A204.1 (cell line): ENCODE data around the gene CANT1.
"Not testable (repeated sequence)": the region's sequence is repeated elsewhere in the genome, so short reads cannot be mapped to it uniquely, and the experiment has no call there.

Experiments used
- FAIRE-seq: peaks from 2 replicates; lab custom pipeline; 2012; peaks lifted over from hg19 to GRCh38; lab: Jason Lieb, UNC

The CANT1 gene

DNA sequence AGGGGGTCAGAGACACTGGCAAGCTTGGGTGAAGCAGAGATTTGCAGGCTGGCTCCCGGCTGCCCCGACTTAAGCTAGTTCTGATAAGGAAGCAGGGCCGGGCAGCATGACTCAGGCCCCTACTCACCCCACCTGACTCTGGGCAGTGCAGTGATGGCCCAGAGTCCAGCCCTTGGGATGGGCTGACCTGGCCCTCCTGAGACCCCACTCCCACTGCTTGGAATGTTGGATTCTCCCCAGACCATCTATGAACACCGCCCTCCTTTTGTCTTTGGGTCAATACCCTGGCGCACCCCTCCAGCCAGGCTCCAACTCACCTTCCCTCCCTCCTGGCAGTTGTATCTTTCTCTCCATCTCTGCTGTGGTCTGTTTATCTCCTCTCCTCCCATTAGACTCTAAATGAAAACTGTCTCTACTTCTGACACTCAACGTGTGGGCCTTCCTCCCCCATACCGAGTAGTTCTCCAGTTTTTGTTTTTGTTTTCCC, 50.9 kb downstream of the CANT1 start:
- FAIRE-seq: no peak

DNA sequence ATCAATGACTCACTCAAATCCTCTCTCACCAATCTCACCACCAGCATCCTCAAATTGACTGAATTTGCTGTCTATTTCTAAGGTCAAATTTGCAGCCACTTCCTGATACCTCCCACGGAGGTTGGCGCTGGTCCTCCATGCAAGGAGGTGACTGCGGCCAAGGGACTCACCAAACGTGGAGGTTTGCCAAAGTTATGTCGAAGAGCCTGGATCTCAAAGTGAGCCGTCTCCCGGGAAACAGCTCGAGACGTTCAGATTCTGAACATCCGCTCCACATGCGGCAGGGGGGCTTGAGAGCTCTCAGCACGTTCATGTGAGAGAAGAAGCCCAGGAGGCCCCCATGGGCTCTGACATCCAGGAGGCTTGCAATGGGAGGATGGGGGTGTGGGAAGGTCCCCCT, 52.4 kb downstream of the CANT1 start:
- FAIRE-seq: no peak

DNA sequence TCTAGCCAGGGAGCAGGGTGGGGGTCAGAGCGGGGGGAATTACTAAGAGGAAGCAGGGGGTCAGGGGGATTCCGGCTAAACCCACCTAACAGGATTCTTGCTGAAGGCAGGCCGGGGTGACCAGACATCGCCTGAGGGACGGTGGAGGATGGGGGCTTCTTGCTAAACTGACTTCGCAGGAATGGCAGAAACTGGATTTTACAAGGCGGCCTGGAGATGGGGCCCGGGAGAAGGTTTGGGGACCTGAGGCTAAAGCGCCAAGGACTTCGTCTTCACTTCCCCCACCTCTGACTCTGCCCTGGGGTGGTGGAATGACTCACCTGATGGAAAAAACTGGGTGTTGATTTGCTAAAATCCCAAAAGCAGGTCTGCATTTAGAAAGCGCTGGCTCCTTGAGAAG, 53.3 kb downstream of the CANT1 start:
- no peak for FAIRE-seq

DNA sequence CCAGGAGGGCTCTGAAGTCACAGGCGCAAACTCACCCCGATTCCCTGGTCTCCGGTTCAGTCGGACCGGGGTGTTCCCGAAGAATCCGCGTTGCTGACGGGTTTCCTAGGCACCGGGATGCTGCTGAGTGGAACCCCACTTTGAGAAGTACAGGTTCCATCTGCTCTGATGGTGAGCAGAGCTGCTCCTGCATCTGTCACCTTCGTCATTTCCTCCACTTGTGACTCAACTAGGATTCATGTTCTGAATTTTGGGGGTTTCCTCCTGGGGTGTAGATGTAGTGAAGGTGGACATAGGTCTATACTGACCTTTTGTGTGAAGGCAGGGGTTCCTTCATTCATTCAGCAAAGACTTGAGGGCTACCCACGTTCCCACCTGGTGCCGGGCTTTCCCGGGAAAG, 54.9 kb downstream of the CANT1 start:
- FAIRE-seq: no peak

DNA sequence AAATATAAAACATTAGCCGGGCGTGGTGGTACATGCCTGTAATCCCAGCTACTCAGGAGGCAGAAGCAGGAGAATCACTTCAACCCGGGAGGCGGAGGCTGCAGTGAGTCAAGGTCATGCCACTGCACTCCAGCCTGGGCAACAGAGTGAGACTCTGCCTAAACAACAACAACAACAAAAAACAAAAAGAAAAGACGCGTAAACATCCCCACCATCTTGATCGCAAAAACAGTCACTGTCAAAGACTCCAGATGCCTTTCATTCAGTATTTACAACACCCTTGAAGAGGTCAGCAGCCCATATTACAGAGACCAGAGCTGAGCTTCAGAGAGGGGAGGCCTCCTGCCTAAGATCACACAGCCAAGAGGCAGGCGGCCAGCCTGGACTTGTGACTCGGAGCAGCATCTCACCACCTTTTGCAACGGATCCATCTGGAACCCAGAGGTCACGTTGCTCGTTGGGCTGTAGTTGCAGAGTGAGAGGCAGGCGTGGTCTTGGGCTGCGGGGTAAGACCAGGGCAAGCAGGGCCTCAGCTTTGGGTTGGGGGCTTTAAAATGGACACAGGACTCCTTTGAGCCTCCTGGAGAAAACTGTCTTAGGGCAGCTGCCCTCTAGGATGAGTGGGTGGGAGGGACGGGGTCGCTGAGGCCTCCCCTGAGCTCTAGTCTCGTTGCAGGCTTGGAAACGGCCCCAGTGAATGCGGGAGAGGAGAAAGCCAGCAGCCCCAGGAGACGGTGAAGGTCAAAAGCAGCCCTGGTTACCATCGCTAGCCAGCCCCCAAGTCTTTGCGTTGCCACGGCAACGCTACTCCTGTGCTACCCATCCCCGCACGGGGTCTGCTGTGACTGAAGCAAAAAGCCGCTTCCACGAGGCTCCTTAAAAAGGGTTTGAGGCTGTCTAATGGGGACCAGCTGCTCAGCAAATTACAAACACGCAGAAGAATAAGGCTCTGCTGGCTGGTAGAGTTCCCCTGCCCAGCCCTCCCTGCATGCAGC, 55.9 kb downstream of the CANT1 start:
- FAIRE-seq: no peak

DNA sequence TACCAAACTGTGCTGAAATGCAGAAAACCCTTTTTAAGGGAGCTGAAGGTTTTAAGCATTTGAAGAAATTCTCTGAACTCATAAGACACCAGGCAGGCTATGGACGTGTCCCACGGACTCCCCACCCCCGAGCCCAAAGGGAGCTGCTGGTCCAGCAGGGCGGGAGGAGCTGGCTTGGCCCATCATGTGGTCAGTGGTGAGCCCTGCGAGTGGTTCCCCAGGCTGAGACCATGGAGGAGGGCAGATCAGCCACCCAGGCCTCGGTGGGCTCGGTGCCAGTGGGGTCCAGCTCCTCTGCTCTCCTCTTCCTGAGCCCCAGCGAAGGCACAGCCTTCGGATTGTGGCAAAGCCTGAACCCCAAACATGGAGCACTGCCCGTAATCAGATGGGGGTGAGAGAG, 56.9 kb downstream of the CANT1 start:
- FAIRE-seq: no peak

DNA sequence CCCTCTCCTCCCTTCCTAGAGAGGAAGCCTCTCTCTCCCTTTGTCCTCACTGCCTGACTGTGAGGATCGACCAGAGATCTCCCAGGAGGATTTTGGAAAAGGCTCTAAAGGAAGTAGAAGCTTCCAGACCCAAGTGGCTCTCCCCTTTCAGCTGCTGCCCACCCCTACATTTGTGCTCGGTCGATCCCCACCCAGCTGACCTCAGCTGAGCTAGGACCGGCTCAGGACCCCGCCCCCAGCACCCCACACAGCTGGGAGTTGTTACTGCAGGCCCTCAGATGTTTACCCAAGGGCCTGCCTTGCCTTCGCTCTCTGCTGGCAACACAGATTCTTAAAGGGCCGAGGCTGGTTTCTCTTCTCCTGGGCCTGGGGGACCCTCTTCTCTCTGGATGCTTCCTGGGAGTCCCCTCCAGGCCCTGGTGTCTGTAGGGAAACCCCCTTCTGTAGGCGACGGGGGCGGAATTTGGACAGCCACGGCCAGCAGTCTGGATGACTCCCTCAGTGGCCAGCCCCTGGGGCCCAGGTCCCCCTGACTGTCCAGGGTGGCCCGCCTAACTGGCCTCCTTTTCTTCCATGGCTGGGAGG, 57.5 kb downstream of the CANT1 start:
- FAIRE-seq: no peak

DNA sequence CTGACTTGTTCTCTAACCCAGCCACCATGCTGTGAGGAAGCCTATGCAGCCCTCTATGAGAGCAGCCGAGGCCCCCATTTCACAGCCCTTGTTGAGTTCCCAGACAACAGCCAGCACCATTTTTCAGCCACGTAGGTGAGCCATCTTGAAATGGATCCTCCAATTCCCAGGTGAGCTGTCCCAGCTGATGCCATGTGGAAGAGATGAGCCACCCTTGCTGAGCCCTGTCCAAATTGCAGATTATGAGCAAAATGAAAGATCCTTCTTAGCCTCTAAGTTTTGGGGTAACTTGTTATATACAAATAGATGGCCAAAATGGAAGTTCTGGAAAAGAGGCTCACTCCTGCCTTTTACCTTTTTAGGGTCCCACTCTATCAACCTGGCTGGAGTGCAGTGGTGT, 58.7 kb downstream of the CANT1 start:
- FAIRE-seq: no peak

DNA sequence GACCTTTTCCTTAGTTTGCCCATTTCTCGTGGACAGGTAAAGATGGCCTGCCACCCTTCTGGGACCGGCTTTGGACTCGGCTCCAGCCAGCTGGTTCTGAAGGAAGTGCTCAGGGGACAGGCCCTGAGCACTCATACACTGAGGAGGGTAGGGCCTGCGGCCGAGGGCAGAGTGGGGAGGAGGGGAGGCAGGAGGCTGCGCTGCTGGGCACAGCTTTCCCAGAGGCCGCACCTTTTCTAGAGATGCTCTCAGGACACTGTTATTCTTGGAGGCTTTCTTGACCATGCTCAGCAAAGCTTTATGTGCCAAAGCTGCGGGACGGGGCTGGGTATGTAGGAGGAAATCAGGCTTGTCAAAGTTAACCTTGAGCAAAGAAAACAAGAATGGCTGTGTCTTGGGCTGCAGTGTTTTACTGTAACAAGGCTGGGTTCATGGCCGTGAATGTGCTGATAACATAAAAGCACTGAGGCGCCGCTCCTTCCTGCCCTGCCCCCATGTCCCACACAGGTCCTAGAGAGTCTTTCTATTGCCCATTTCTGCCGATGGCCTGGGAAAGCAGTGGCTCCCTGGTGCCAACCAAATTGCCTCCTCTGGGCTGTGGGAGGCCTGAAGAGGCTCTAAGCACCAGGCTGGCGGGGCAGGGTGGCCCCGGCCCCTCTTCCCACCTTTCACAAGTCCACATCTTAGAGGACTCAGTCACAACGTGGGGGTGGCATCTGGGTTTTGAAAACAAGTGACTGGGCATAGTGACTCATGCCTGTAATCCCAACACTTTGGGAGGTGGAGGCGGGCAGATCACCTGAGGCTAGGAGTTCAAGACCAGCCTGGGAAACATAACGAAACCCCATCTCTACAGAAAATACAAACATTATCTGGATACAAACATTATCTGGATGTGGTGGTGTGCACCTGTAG, 62.1 kb downstream of the CANT1 start:
- no peak for FAIRE-seq

DNA sequence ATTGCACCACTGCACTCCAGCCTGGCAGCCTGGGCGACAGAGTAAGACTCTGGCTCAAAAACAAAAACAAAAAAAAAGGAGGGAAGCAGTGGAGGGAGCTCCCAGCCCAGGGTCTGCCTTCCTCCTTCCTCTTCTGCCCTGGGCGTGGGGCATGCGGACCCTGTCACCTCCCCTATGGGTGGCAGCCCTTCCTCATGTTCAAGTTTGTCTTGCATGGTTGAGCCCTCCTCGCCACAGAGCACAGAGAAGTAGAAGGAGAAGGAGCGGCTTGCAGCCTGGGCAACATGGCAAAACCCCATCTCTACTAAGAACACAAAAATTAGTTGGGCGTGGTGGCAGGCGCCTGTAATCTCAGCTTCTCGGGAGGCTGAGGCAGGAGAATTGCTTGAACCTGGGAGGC, 62.9 kb downstream of the CANT1 start:
- FAIRE-seq: no peak

DNA sequence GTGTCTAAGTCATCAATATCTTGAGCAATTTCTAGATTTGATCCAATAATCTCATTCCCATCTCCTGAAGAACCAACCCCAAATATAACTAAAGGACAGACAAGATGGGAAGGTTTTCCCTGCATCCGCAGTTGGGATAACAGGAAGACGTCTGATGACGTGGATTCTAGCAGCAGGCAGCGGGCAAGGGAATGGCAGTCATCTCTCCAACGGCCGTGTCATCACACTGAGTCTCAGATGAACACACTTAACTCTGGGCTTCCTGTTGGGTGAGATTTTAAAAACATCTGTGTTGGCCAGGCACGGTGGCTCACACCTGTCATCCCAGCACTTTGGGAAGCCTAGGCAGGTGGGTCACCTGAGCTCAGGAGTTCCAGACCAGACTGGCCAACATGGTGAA, 63.4 kb downstream of the CANT1 start:
- no peak for FAIRE-seq

DNA sequence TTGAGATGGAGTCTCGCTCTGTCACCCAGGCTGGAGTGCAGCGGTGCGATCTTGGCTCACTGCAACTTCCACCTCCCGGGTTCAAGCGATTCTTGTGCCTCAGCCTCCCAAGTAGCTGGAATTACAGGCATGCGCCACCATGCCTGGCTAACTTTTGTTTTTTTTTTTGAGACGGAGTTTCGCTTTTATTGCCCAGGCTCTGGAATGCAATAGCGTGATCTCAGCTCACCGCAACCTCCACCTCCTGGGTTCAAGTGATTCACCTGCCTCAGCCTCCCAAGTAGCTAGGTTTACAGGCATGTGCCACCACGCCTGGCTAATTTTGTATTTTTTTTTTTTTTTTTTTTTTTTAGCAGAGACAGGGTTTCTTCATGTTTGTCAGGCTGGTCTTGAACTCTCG, 64.1 kb downstream of the CANT1 start:
- not testable (repeated sequence) for FAIRE-seq

DNA sequence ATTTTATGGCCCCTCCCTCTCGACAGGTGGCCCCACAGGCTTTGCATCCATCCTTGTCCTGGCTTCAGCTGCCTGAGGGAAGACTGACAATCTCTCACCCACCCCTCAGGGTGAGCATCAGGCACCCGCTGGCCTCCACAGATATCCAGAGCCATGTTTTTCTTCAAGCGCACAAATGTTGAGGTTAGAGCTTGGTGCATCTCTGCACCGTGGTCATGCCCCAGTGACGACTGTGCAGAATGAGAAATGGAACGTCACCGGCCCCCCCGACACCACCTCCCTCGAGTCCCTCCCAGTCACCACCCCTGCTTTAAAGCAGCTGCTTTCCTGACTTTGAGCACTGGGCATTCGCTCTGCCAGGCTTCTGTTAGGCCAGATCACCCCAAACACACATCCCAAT, 64.6 kb downstream of the CANT1 start:
- no peak for FAIRE-seq

DNA sequence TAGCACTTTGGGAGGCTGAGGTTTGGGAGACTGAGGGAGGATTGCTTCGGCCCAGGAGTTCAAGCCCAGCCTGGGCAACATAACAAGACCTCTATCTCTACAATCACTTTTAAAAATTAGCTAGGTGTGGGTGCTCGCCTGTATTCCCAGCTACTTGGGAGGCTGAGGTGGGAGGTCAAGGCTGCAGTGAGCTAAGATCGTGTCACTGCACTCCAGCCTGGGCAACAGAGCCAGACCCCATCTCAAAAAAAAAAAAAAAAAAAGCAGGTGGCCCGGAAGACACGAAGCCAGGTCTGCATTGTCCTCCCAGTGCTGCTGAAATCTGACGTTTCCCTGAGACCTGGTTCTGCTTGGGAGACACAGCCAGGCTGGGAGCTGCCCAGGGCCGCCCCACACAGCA, 65.5 kb downstream of the CANT1 start:
- FAIRE-seq: no peak
